IPS-18a (cell line): ENCODE data around the gene IGSF6.
"Not testable (repeated sequence)": the region's sequence is repeated elsewhere in the genome, so short reads cannot be mapped to it uniquely, and the experiment has no call there.

Experiments
- H3K27ac ChIP-seq: one replicate; pipeline ENCODE4 v1.5.1; 2013; ENCODE audit warnings: low read length
- H3K27me3 ChIP-seq: one replicate; pipeline ENCODE4 v1.6.1; 2013; ENCODE audit warnings: mild to moderate bottlenecking, low read length; ENCODE audit not compliant: control insufficient read depth, insufficient read depth
- H3K36me3 ChIP-seq: one replicate; pipeline ENCODE4 v1.6.1; 2013; ENCODE audit warnings: low read depth, low read length; ENCODE audit not compliant: control insufficient read depth
- H3K4me1 ChIP-seq: one replicate; pipeline ENCODE4 v1.6.1; 2013; ENCODE audit warnings: low read depth, low read length; ENCODE audit not compliant: control insufficient read depth
- H3K4me3 ChIP-seq: one replicate; pipeline ENCODE4 v1.5.1; 2013; ENCODE audit warnings: low read length
- H3K9ac ChIP-seq: one replicate; pipeline ENCODE4 v1.6.1; 2013; ENCODE audit warnings: mild to moderate bottlenecking, low read length, moderate library complexity
- H3K9me3 ChIP-seq: one replicate; pipeline ENCODE4 v1.6.1; 2013; ENCODE audit warnings: low read depth, low read length; ENCODE audit not compliant: control insufficient read depth

The IGSF6 gene

GRCh38 chr16:21638573-21638975 lies 13.8 kb downstream of the IGSF6 start:
- H3K9me3 ChIP-seq, result no peaks in the 10 kb centered on the region
- no peaks in the 10 kb centered on the region for H3K27me3 ChIP-seq
- H3K9ac ChIP-seq, result no peak overlapping the region
- H3K36me3 ChIP-seq, result no peaks in the 10 kb centered on the region
- H3K27ac ChIP-seq, result no peak overlapping the region
- H3K4me3 ChIP-seq, result no peak overlapping the region
- no peaks in the 10 kb centered on the region for H3K4me1 ChIP-seq

- Histone ChIP-seq H3K9ac (no peak overlapping the region), H3K36me3 (no peaks in the 10 kb centered on the region), H3K9me3 (no peaks in the 10 kb centered on the region), H3K27me3 (no peaks in the 10 kb centered on the region), H3K4me3 (no peak overlapping the region), H3K4me1 (no peaks in the 10 kb centered on the region), H3K27ac (no peak overlapping the region)
Measured at GRCh38 chr16:21637032-21637968, 15.1 kb downstream of the IGSF6 start.

DNA sequence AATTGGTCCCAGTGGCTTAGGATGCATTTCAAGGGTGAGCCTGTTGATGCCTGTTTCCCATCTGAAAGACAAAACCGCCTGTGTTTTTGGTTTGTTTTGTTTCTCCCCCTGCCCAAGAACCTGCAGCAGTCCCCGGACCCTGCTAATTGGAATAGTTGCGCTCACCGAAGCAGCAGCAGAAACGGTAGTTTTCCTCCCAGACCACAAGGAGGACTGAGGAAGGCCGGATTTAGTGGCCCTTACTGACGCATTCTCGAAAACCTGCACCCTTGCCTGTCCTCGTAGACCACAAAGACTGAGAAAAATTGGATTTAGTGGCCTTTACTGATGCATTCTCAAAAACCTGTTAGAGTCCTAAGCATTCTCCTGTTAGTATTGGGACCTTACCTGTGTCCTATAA lies 16.7 kb downstream of the IGSF6 start:
- not testable (repeated sequence) for H3K9ac ChIP-seq, H3K27me3 ChIP-seq, H3K36me3 ChIP-seq, H3K4me3 ChIP-seq, H3K9me3 ChIP-seq, H3K4me1 ChIP-seq, H3K27ac ChIP-seq

DNA sequence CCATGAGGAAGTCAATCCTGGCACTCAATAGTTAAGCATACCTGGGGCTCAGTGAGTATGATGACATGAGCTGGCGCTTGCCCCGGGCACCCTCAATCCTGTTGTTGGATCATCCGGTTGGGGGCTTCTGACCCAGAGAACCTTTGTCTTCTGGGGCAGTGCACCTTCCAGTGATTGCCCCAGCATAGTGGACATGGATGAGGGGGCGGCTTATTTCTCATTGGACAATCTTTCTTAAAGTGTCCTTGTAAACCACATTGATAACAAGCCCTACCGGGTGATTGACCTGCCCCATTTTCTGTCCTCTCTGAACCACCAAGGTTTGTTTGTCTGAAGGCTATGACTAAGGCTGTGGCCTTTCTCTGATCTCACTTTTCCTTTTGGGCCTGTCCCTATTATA lies 18.2 kb downstream of the IGSF6 start:
- Histone ChIP-seq H3K4me1 (no peaks in the 10 kb centered on the region), H3K9me3 (no peaks in the 10 kb centered on the region), H3K9ac (no peak overlapping the region), H3K36me3 (no peaks in the 10 kb centered on the region), H3K4me3 (no peak overlapping the region), H3K27ac (no peak overlapping the region), H3K27me3 (no peaks in the 10 kb centered on the region)

DNA sequence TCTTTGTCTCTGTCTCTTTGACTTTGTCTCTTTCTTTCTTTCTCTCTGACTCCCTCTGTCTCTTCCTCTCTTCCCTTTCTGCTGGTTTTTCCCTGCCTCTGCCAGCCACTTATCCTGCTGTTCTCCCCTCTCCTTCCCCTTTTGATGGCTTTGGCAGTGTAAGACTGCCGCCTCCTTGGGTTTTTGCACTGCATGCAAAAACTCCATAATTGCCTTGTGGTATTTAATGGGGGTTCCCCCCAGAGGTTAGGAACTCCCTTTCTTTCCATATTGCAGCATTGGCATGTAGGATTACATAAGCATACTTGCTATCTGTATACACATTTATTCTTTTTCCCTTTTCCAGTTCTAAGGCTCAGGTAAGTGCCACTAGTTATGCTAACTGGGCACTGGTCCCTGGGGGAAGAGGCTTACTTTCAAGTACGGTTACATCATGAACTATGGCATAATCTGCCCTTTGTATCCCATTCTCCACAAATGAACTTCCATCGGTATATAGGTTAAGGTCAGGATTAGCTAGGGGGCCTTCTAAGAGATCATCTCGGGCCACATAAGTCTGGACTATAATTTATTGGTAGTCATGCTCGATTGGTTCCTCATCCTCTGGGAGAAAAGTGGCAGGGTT lies 20.3 kb downstream of the IGSF6 start:
- H3K9ac ChIP-seq, result not testable (repeated sequence)

DNA sequence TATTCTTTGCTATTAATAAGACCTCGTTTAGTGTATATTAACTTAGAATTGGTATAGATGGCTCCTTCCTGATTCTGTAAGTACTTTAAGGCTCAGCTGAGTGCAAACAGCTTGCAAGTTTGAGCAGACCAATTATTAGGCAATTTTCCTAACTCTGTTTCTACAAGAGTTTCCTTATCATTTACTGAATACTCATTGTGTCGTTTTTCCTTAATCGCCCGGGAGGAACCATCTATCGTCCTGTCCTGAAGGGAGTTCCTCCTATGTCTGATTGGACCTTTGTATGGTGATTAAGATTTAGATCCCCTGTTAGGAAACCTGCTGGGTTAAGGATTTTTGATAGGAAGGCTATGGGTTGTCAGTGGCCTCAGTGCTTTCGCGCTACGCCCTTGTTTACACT lies 21.0 kb downstream of the IGSF6 start:
- not testable (repeated sequence) for H3K36me3 ChIP-seq, H3K27me3 ChIP-seq, H3K9me3 ChIP-seq, H3K27ac ChIP-seq, H3K4me3 ChIP-seq, H3K9ac ChIP-seq, H3K4me1 ChIP-seq

More for the DNA sequence above, 20.3 kb downstream of the IGSF6 start:
- H3K9me3 ChIP-seq, H3K4me1 ChIP-seq, H3K27me3 ChIP-seq, H3K4me3 ChIP-seq, H3K27ac ChIP-seq, H3K36me3 ChIP-seq: not testable (repeated sequence)

DNA sequence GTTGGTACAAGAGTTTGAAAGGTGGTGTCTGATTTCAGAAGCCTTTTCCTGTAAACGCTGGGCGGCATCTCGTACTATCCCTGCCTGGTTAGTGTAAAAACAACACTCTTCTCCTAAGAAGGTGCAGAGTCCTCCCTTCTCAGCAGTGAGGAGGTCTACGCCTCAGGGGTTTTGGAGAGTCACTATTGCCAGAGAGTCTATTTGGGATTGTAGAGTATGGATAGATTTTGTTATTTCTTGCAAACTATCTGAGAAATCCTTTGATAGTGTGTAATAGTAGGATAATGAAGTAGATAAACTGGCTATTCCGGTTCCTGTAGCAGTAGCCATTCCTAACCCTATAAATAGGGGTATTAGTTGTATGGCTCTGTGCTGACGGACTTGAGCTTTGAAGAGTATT lies 21.5 kb downstream of the IGSF6 start:
- not testable (repeated sequence) for H3K9me3 ChIP-seq, H3K27ac ChIP-seq, H3K27me3 ChIP-seq, H3K36me3 ChIP-seq, H3K4me1 ChIP-seq, H3K9ac ChIP-seq, H3K4me3 ChIP-seq

GRCh38 chr16:21629616-21630539 lies 22.5 kb downstream of the IGSF6 start:
- not testable (repeated sequence) for H3K27ac ChIP-seq, H3K4me3 ChIP-seq, H3K4me1 ChIP-seq, H3K36me3 ChIP-seq, H3K27me3 ChIP-seq, H3K9ac ChIP-seq, H3K9me3 ChIP-seq

- H3K36me3 ChIP-seq, result peaks cover 11% of the 10 kb centered on the region
- no peaks in the 10 kb centered on the region for H3K27me3 ChIP-seq
- no peaks in the 10 kb centered on the region for H3K4me1 ChIP-seq
- no peak overlapping the region for H3K27ac ChIP-seq
- H3K4me3 ChIP-seq, result no peak overlapping the region
- H3K9me3 ChIP-seq, result no peaks in the 10 kb centered on the region
- H3K9ac ChIP-seq, result no peak overlapping the region
Measured at GRCh38 chr16:21628772-21629171, 23.6 kb downstream of the IGSF6 start.

- Histone ChIP-seq H3K36me3 (peaks cover 11% of the 10 kb centered on the region), H3K9ac (no peak overlapping the region), H3K9me3 (no peaks in the 10 kb centered on the region), H3K27me3 (no peaks in the 10 kb centered on the region), H3K4me3 (no peak overlapping the region), H3K27ac (no peak overlapping the region), H3K4me1 (no peaks in the 10 kb centered on the region)
Measured at GRCh38 chr16:21628121-21628726, 24.2 kb downstream of the IGSF6 start.

DNA sequence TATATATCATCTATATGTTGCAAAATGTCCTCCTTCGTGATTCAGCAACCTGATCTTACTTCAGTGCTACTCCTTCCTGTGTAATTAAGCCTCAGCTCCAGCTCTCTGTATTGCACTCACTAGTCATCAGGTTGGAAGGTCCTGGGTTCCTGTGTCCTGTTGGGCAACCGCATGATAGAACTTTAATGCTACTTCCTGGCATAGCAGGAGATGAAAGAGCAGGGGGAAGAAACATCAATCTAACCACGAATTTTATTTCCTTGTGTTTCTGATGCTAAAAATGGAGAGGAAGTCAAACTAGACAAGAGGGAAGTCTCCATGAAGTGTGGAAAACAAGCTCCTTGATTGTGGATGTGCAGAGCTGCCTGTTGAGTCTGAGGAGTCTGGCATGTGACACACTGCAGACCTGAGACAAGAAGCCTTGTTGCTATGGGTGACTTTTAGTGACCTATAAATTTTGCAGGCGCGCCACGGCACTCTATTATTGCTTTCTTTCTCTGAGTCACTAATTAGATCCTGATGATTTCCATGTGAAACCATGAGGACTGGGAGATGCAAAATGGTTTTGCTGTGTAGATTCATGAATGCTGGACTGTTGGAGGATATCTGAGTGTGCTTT lies 25.6 kb downstream of the IGSF6 start:
- no peak overlapping the region for H3K9ac ChIP-seq
- peaks cover 11% of the 10 kb centered on the region for H3K36me3 ChIP-seq
- no peaks in the 10 kb centered on the region for H3K9me3 ChIP-seq
- no peaks in the 10 kb centered on the region for H3K27me3 ChIP-seq
- H3K27ac ChIP-seq, result no peak overlapping the region
- H3K4me1 ChIP-seq, result no peaks in the 10 kb centered on the region
- no peak overlapping the region for H3K4me3 ChIP-seq
